Stromal cell of bone marrow (primary cell): Measurements from ENCODE around the gene PIM3.

Source experiments
- DNase-seq: peaks from one replicate; pipeline ENCODE4 v3.0.0-alpha.2; 2012; ENCODE audit warnings: low read depth

Gene PIM3

GRCh38 chr22:49956418-49956770 is 4.2 kb upstream of the PIM3 start:
- no peak for DNase-seq

GRCh38 chr22:49956914-49957825 is 3.4 kb upstream of the PIM3 start:
- no peak for DNase-seq

GRCh38 chr22:49957826-49958365 is 2.7 kb upstream of the PIM3 start:
- DNase-seq = no peak

- DNase-seq = no peak
These were observed 2.1 kb upstream of the PIM3 start for GRCh38 chr22:49958366-49958921.

- DNase-seq = no peak
These were observed 1.4 kb upstream of the PIM3 start for GRCh38 chr22:49958931-49959781.

- no peak for DNase-seq
These were observed 802 bp upstream of the PIM3 start for GRCh38 chr22:49959782-49960158.

GRCh38 chr22:49961005-49961600 is 531 bp downstream of the PIM3 start:
- DNase-seq = no peak

- no peak for DNase-seq
These were observed 1.0 kb downstream of the PIM3 start for GRCh38 chr22:49961601-49962011.

- peak; percentile 86 for DNase-seq
These were observed 1.6 kb downstream of the PIM3 start for GRCh38 chr22:49962012-49962750.

- DNase-seq = no peak
These were observed 2.4 kb downstream of the PIM3 start for GRCh38 chr22:49962751-49963646.

- no peak for DNase-seq
These were observed 3.1 kb downstream of the PIM3 start for GRCh38 chr22:49963647-49964026.

GRCh38 chr22:49964136-49965090 is 3.8 kb downstream of the PIM3 start:
- no peak for DNase-seq

- no peak for DNase-seq
These were observed 4.8 kb downstream of the PIM3 start for GRCh38 chr22:49965091-49966040.

GRCh38 chr22:49966041-49966773 is 5.6 kb downstream of the PIM3 start:
- no peak for DNase-seq

- DNase-seq = no peak
These were observed 6.5 kb downstream of the PIM3 start for GRCh38 chr22:49966774-49967705.

- no peak for DNase-seq
These were observed 7.2 kb downstream of the PIM3 start for GRCh38 chr22:49967706-49968208.
